HEK293T (cell line): ENCODE data around the gene MCM5.

Experiments
- CTCF ChIA-PET: fragments of 350-600 bp; formaldehyde crosslinking; extraction: SDS; loops from one replicate; lab custom pipeline; 2021; ENCODE audit warnings: antibody characterized with exemption, inconsistent platforms; lab: Yijun Ruan, JAX
- POLR2A ChIA-PET: fragments of 350-600 bp; formaldehyde crosslinking; extraction: SDS; loops from one replicate; lab custom pipeline; 2020; ENCODE audit warnings: antibody characterized with exemption, inconsistent platforms; lab: Yijun Ruan, JAX
- DNase-seq: peaks from one replicate; pipeline ENCODE4 v3.0.0; 2012; ENCODE audit warnings: mixed read lengths; ENCODE audit errors: extremely low spot score
- ARNT ChIP-seq: fragments of 450-650 bp; IDR thresholded peaks from 2 replicates; pipeline ENCODE4 v1.6.1; 2017; ENCODE audit warnings: mild to moderate bottlenecking
- BHLHE40 ChIP-seq: fragments of 450-650 bp; IDR thresholded peaks from 2 replicates; pipeline ENCODE4 v1.6.1; 2016; ENCODE audit warnings: mild to moderate bottlenecking, moderate library complexity, borderline replicate concordance
- CTBP1 ChIP-seq: fragments of 450-650 bp; IDR thresholded peaks from 2 replicates; pipeline ENCODE4 v1.6.1; 2016; ENCODE audit warnings: borderline replicate concordance
- ELF4 ChIP-seq: fragments of 450-650 bp; IDR thresholded peaks from 2 replicates; pipeline ENCODE4 v1.6.1; 2017; ENCODE audit warnings: antibody characterized with exemption
- FOXA1 ChIP-seq: fragments of 450-650 bp; IDR thresholded peaks from 2 replicates; pipeline ENCODE4 v1.6.1; 2016; ENCODE audit warnings: mild to moderate bottlenecking
- FOXK2 ChIP-seq: fragments of 450-650 bp; IDR thresholded peaks from 2 replicates; pipeline ENCODE4 v1.6.1; 2016; ENCODE audit warnings: mild to moderate bottlenecking
- FOXM1 ChIP-seq: fragments of 450-650 bp; IDR thresholded peaks from 2 replicates; pipeline ENCODE4 v1.6.1; 2017; ENCODE audit warnings: mild to moderate bottlenecking, borderline replicate concordance
- HDGF ChIP-seq: fragments of 450-650 bp; IDR thresholded peaks from 2 replicates; pipeline ENCODE4 v1.6.1; 2017; ENCODE audit warnings: antibody characterized with exemption, borderline replicate concordance
- L3MBTL2 ChIP-seq: fragments of 450-650 bp; conservative IDR thresholded peaks from 2 replicates; pipeline ENCODE4 v1.6.1; 2016; ENCODE audit warnings: mild to moderate bottlenecking
- LEF1 ChIP-seq: fragments of 450-650 bp; IDR thresholded peaks from 2 replicates; pipeline ENCODE4 v1.6.1; 2017; ENCODE audit warnings: mild to moderate bottlenecking, borderline replicate concordance
- NFRKB ChIP-seq: fragments of 450-650 bp; IDR thresholded peaks from 2 replicates; pipeline ENCODE4 v1.6.1; 2016; ENCODE audit warnings: mild to moderate bottlenecking, moderate library complexity
- SP1 ChIP-seq: fragments of 450-650 bp; IDR thresholded peaks from 2 replicates; pipeline ENCODE4 v1.6.1; 2017
- SUZ12 ChIP-seq: fragments of 450-650 bp; IDR thresholded peaks from 2 replicates; pipeline ENCODE4 v1.6.1; 2016; ENCODE audit warnings: mild to moderate bottlenecking
- TARDBP ChIP-seq: fragments of 450-650 bp; IDR thresholded peaks from 2 replicates; pipeline ENCODE4 v1.6.1; 2016
- ZNF384 ChIP-seq: fragments of 450-650 bp; IDR thresholded peaks from 2 replicates; pipeline ENCODE4 v1.6.1; 2016
- TF ChIP-seq, protein P1 (sequence below): fragments of 450-650 bp; IDR thresholded peaks from 2 replicates; pipeline ENCODE4 v1.6.1; 2016

MCM5 gene

DNA sequence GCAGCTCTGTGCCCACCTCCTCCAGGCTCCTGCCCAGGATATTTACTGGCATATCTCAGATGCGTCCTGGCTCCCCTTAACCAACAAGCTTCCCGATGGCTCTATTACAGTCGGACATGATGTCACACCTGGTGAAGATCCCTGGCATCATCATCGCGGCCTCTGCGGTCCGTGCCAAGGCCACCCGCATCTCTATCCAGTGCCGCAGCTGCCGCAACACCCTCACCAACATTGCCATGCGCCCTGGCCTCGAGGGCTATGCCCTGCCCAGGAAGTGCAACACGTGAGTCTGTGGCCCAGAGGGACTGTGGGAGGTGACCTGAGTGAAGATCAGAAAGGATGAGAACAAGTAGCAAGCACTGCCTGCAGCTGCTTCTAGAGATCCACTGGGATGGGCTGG is 6.5 kb downstream of the MCM5 start:
- no peak for DNase-seq
- TF ChIP-seq FOXA1 (no peak), TARDBP (no peak), L3MBTL2 (no peak), SUZ12 (no peak)
- TF ChIP-seq, protein P1, sequence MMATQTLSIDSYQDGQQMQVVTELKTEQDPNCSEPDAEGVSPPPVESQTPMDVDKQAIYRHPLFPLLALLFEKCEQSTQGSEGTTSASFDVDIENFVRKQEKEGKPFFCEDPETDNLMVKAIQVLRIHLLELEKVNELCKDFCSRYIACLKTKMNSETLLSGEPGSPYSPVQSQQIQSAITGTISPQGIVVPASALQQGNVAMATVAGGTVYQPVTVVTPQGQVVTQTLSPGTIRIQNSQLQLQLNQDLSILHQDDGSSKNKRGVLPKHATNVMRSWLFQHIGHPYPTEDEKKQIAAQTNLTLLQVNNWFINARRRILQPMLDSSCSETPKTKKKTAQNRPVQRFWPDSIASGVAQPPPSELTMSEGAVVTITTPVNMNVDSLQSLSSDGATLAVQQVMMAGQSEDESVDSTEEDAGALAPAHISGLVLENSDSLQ = no peak
- ChIA-PET POLR2A (interaction anchor here (0.7 to 0.8 kb wide), 2 partner anchors 12 to 14 kb away, joined by 3 read pairs; no protein-coding TSS in a partner anchor), CTCF (no interaction called here)

DNA sequence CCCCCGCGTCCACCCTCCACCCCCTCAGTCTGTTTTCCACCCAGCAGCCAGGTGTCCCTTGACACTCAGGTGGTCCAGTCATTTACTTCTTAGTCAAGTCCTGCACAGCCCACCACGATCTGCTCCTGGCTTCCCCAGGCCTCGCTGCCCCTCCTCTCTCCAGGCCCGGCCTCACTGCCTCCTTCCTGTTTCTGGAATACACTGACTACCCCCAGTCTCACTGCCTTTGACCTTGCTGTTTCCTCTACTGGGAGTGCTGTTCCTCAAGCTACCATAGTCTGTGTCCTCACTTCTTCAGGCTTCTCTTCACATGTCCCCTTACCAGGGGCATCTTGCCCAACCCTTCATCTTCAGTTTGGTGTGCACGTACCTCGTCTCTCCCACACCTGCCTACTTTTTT is 7.4 kb downstream of the MCM5 start:
- CTCF ChIA-PET = no interaction called here

DNA sequence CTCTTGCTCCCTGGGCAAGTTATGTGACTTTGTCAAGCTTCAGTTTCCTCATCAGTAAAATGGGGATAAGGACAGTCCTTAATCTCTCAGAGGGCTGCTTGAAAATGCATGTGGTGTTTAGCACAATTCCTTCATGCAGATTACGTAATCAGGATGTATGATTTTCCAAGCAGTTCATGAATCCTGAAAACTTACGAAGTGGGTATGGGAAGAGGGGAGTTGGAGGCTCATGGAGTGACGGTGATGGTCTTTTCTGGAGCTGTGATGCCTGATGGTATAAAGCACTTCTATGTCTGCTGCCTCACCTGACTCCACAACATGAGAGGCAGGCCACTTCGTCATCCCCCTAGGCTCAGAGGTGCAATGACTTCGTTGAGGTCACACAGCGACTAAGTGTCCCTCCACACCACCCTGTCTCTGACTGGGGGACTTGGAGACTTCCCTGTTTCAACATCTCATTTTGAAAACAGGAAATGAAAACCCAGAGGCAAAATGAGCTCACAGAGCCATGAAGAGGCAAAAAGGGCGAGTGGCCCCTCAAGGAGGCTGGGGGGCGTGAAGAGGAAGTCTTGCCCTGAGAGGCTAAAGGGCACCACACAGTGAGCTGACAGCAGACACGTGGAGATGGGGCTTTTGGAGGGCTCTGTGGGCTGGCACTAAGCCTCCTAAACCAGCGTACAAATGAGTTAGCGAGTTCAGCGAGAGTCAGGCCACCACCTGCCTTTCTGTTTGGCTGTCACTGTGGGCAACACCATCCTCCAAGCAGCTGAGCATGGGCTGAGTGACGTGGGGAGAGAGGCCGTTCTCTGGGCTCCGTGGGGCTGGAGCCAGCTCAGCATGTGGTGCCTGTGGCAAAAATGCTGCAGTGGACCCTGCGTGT is 10.1 kb downstream of the MCM5 start:
- no peak for DNase-seq
- ChIA-PET POLR2A (interaction anchor here (0.7 kb wide), 1 partner anchor 59 kb away, joined by 3 read pairs; no protein-coding TSS in a partner anchor), CTCF (interaction anchor here (1.0 kb wide), 1 partner anchor 21 kb away, joined by 3 read pairs; no protein-coding TSS in a partner anchor)
- TF ChIP-seq SUZ12 = no peak
- no peak for TF ChIP-seq FOXM1
- TF ChIP-seq, protein P1 = no peak
- TF ChIP-seq FOXK2 = no peak

More for the DNA sequence above, 7.4 kb downstream of the MCM5 start:
- POLR2A ChIA-PET = interaction anchor here (1.3 kb wide), 1 partner anchor 8 kb away, joined by 4 read pairs; no protein-coding TSS in a partner anchor
- TF ChIP-seq TARDBP = no peak
- TF ChIP-seq ELF4 = no peak
- TF ChIP-seq CTBP1 = no peak
- TF ChIP-seq L3MBTL2 = no peak
- no peak for TF ChIP-seq FOXA1
- TF ChIP-seq HDGF = no peak
- TF ChIP-seq BHLHE40 = no peak
- no peak for TF ChIP-seq ARNT
- TF ChIP-seq FOXM1 = no peak
- TF ChIP-seq NFRKB = no peak
- no peak for DNase-seq

DNA sequence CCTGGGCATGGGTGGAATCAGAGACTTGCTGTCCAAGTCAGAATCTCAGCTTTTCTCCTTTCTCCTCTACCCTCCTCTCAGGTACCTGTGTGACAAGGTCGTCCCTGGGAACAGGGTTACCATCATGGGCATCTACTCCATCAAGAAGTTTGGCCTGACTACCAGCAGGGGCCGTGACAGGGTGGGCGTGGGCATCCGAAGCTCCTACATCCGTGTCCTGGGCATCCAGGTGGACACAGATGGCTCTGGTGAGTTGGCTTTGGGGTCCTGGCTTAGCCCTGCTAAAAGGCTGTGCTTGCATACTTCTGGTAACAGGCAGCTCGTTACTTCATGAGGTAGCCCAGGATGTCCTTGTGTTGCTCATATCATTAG is 10.7 kb downstream of the MCM5 start:
- ChIA-PET POLR2A (interaction anchor here (0.7 kb wide), 1 partner anchor 59 kb away, joined by 3 read pairs; no protein-coding TSS in a partner anchor), CTCF (interaction anchor here (1.0 kb wide), 1 partner anchor 20 kb away, joined by 3 read pairs; no protein-coding TSS in a partner anchor)
- DNase-seq = no peak

DNA sequence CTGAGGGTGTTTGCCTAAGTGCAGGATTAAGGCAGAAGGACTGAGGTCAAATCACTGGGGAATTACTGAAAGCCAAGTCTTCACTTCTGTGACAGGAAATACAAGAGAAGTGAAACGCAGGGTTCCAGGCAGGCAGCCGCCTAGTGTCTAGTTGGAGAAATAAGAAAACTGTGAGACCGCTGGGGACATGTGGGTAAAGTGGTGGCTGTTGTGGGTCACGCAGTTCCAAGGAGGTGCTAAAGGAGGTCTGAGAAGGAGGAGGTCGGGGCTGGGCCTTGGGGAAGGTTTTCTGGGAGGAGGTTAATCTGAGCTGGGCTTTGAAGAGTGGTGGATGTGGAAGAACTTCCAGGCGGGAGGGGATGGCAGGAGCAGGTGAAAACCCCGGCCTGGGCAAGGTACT is 11.2 kb downstream of the MCM5 start:
- no peak for DNase-seq
- no peak for TF ChIP-seq ELF4
- ChIA-PET POLR2A (no interaction called here), CTCF (no interaction called here)

More for the DNA sequence above, 10.7 kb downstream of the MCM5 start:
- TF ChIP-seq TARDBP (no peak), NFRKB (no peak), CTBP1 (no peak), FOXK2 (no peak), ARNT (no peak), FOXM1 (no peak), ELF4 (no peak), LEF1 (no peak), L3MBTL2 (no peak), FOXA1 (no peak), SUZ12 (no peak), ZNF384 (no peak), BHLHE40 (no peak), SP1 (no peak), HDGF (no peak)
- TF ChIP-seq, protein P1 = no peak

DNA sequence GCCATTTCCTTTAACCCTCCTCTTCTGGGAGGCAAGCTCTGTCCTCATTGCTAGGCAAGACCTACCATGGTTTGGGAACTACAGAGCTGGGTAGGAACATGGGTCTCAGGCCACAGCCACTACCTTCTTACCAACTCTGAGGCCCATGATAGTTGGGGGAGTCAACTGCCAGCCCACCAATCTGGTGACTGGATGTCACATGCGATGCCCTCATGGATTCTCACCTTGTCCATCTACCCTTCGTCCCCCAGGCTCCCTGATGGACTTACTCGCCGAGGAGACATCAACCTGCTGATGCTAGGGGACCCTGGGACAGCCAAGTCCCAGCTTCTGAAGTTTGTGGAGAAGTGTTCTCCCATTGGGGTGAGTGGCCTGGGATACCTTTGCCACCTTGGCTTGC is 13.7 kb downstream of the MCM5 start:
- ChIA-PET POLR2A (interaction anchor here (2.9 kb wide), 1 partner anchor 10 kb away, joined by 9 read pairs; no protein-coding TSS in a partner anchor), CTCF (no interaction called here)
- TF ChIP-seq ELF4 (no peak), L3MBTL2 (no peak), FOXM1 (no peak), NFRKB (no peak), HDGF (no peak), LEF1 (no peak), TARDBP (no peak), FOXK2 (no peak), BHLHE40 (no peak), ZNF384 (no peak)
- TF ChIP-seq, protein P1 = no peak
- DNase-seq = no peak
